Activated CD4-positive, alpha-beta T cell treated with anti-CD3 and anti-CD28 coated beads, Interleukin-2, amount 10 ng/mL, durations not matched to agents 7 days and 5 days (primary cell): Measurements from ENCODE around the gene FOSL1. TPM values are rescaled to one million over a fixed set of nuclear protein-coding genes. Genes with fewer than 3 reads are reported as not detected.

ENCODE experiments used
- CTCF ChIA-PET: fragments of 350-600 bp; sonication (Branson Sonifier 250); formaldehyde crosslinking; loops from one replicate; lab custom pipeline; 2021; ENCODE audit warnings: antibody characterized with exemption; lab: Charles Lee
- POLR2A ChIA-PET: fragments of 350-600 bp; sonication (Branson Sonifier 250); formaldehyde crosslinking; loops from one replicate; lab custom pipeline; 2021; ENCODE audit warnings: antibody characterized with exemption; lab: Charles Lee
- DNase-seq: peaks from one replicate; pipeline ENCODE4 v3.0.0-alpha.2; 2020
- H3K27ac Mint-ChIP-seq: one replicate; pipeline ENCODE4 v1.8.0; 2021; ENCODE audit warnings: mild to moderate bottlenecking, moderate library complexity, mixed read lengths
- H3K27me3 Mint-ChIP-seq: one replicate; pipeline ENCODE4 v1.8.0; 2021; ENCODE audit warnings: mixed read lengths
- H3K36me3 Mint-ChIP-seq: one replicate; pipeline ENCODE4 v1.8.0; 2021; ENCODE audit warnings: low read depth, mixed read lengths
- H3K4me1 Mint-ChIP-seq: one replicate; pipeline ENCODE4 v1.8.0; 2021; ENCODE audit warnings: mixed read lengths
- H3K4me3 Mint-ChIP-seq: one replicate; pipeline ENCODE4 v1.8.0; 2021; ENCODE audit warnings: mild to moderate bottlenecking, moderate library complexity, mixed read lengths
- H3K9me3 Mint-ChIP-seq: one replicate; pipeline ENCODE4 v1.8.0; 2021; ENCODE audit warnings: mixed read lengths
- total RNA-seq, 2 experiments: library from RNA; stranded (reverse); gene quantifications; one replicate each; pipeline ENCODE4 v1.2.3, GENCODE V29; 2021

Gene FOSL1
- total RNA-seq, 2 experiments from 2014 or later, result 1.7 to 2.0 TPM

DNA sequence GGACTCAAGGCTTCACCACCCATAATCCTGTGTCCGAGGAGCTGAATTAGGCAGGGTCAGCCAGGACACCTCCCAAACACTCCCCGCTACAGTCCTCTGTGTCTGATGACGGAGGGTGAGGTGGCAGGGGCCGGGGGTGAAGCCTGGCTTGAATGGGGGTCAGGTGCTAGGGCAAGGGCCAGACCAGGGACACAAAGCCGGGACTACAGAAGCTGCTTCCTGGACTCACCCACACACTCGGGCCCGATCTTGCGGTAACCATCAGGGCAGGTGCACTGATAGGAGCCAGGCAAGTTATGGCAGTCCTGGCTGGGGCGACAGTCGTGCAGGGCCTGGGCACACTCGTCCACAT, 29.9 kb downstream of the FOSL1 start:
- no peak overlapping the region for H3K4me3 Mint-ChIP-seq
- CTCF ChIA-PET, result interaction anchor here (0.6 to 25.8 kb wide), 6 partner anchors 10 to 159 kb away, joined by 3 to 590 read pairs (median 6); partner anchors contain the start of genes CCDC85B, CFL1, CTSW and FIBP
- POLR2A ChIA-PET, result no interaction called here
- no peaks in the 10 kb centered on the region for H3K27me3 Mint-ChIP-seq
- H3K4me1 Mint-ChIP-seq, result peaks cover 36% of the 10 kb centered on the region
- peak overlapping the region; percentile 38 for H3K27ac Mint-ChIP-seq
- H3K36me3 Mint-ChIP-seq, result peaks cover 11% of the 10 kb centered on the region
- no peaks in the 10 kb centered on the region for H3K9me3 Mint-ChIP-seq
- no peak for DNase-seq

DNA sequence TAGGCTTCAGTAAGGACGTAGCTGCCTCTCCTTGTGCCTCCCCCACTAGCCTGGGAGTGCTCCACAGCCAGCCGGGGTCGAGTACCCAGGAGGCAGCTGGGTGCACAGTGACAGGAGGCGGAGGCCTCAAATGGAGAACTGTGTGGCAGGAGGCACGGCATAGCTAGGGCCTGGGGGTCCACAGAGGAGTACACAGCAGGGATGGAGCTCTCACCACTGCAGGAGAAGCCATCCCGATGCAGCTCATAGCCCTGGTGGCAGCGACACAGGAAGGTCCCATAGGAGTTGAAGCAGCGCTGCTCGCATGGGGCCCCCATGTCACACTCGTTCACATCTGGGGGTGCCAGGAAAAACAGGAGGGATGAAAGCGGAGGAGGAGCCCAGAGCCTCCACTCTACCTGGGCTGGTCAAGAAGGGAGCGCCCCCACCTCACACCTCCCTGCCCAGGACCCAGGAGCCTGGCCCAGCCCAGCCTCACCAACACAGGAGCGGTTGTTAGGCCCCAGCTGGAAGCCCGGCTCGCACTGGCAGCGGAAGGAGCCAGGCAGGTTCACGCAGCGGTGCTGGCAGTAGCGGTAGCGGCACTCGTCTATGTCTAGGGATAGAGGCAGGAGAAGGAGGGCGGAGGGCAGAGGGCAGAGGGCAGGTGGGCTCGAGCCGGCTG, 30.4 kb downstream of the FOSL1 start:
- no peaks in the 10 kb centered on the region for H3K27me3 Mint-ChIP-seq
- H3K36me3 Mint-ChIP-seq, result peaks cover 15% of the 10 kb centered on the region
- H3K27ac Mint-ChIP-seq, result peak overlapping the region; percentile 22
- no peaks in the 10 kb centered on the region for H3K9me3 Mint-ChIP-seq
- CTCF ChIA-PET, result interaction anchor here (0.6 to 25.8 kb wide), 6 partner anchors 9 to 119 kb away, joined by 3 to 590 read pairs (median 6); partner anchors contain the start of genes CCDC85B, CFL1, CTSW and FIBP
- DNase-seq, result no peak
- no peak overlapping the region for H3K4me3 Mint-ChIP-seq
- H3K4me1 Mint-ChIP-seq, result peaks cover 36% of the 10 kb centered on the region
- POLR2A ChIA-PET, result interaction anchor here (1.1 kb wide), 1 partner anchor 10 kb away, joined by 3 read pairs; the partner anchor contains the start of gene MUS81

DNA sequence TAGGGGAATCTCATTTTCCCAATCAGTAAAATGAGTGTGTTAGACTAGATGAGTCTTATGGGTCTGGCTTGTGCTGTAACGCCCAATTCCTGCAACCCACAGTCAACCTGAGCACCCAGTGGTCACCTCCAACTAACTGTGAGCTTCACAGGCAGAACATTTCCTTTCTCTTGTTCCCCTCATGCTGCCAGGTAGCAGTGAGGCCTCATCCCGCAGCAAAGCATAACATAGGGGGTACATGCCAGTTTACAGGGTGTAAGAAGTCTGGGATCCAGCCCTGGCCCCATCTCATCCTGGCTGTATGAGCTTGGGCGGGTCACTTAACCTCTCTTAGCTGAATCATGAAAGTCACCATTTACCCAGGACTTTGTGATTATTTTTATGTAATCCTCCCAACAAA, 31.3 kb downstream of the FOSL1 start:
- no peak for DNase-seq
- H3K4me3 Mint-ChIP-seq, result no peak overlapping the region
- ChIA-PET POLR2A (interaction anchor here (1.1 kb wide), 1 partner anchor 9 kb away, joined by 3 read pairs; the partner anchor contains the start of gene MUS81), CTCF (interaction anchor here (1.6 to 25.8 kb wide), 4 partner anchors 9 to 157 kb away, joined by 5 to 590 read pairs (median 46); partner anchors contain the start of genes CCDC85B, CFL1, CTSW and FIBP)
- peaks cover 35% of the 10 kb centered on the region for H3K4me1 Mint-ChIP-seq
- H3K36me3 Mint-ChIP-seq, result peaks cover 20% of the 10 kb centered on the region
- H3K27me3 Mint-ChIP-seq, result no peaks in the 10 kb centered on the region
- H3K27ac Mint-ChIP-seq, result peak overlapping the region; percentile 66
- no peaks in the 10 kb centered on the region for H3K9me3 Mint-ChIP-seq

DNA sequence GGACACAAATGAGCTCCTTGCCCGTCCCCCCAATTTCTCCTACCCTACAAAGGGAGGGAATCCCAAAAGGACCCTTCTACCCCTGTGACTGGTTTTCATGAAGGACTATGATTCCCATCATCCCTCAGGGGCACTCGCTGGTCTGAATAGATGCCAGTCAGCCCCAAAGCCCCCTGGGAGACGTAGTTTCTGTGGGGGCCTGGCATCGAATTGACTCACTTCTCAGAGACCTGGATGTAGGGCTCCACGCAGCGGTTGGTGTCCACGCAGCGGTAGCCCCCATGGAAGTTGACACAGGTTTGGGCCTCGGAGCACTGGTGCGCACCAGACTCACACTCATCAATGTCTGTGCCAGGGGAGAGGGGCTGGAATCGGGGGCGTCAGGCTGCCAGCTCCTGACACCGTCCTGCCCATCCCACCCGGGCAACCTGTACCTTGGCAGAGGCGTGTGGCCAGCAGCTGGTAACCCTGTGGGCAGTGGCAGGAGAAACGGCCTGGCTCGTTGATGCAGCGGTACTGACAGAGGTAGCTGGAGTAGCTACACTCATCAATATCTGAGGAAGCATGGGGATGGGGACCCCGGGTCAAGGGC, 32.0 kb downstream of the FOSL1 start:
- Mint-ChIP-seq H3K27ac (no peak overlapping the region), H3K4me1 (peaks cover 30% of the 10 kb centered on the region), H3K9me3 (no peaks in the 10 kb centered on the region), H3K4me3 (no peak overlapping the region), H3K36me3 (peaks cover 25% of the 10 kb centered on the region), H3K27me3 (no peaks in the 10 kb centered on the region)
- ChIA-PET POLR2A (no interaction called here), CTCF (interaction anchor here (1.6 to 25.8 kb wide), 4 partner anchors 8 to 157 kb away, joined by 5 to 590 read pairs (median 46); partner anchors contain the start of genes CCDC85B, CFL1, CTSW and FIBP)
- no peak for DNase-seq

DNA sequence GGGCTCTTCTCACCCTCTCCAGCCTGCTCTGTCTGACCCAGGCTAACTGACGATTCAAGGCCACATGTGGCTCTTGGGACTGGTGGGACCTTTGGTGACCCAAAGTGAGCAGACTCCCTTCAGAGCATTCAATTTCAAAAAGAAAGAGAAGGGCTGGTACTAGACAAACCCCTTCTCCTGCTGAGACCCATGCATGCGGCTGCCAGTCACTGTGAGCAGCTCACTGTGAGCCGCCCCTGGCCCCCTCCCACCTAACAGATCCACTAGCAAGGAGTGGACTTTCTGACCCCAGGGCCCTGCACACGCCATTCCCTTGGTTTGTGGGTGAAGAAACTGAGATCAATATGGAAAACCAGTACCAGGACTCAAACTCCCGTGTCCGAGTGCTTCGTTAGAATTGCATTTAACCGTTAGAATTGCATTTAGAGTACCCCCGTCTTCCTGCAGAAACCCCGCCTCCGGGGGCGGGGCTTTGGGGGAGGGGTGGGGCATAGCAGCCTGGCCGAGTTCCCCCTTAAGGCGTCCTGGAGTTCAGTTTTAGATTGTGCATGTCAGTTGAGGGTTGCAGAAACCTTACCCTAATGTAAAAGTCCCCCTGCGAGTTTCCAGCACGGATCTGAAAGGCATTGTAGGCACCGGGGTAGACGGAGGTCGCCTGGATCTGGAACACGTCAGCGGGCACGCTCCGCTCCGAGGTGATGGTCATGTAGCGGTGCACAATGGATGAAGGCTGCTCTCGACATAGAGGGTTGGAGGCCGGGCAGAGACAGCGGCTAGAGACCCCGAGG, 32.7 kb downstream of the FOSL1 start:
- POLR2A ChIA-PET, result no interaction called here
- no peaks in the 10 kb centered on the region for H3K27me3 Mint-ChIP-seq
- DNase-seq, result no peak
- H3K4me1 Mint-ChIP-seq, result peaks cover 33% of the 10 kb centered on the region
- H3K36me3 Mint-ChIP-seq, result peaks cover 31% of the 10 kb centered on the region
- H3K9me3 Mint-ChIP-seq, result no peaks in the 10 kb centered on the region
- no peak overlapping the region for H3K4me3 Mint-ChIP-seq
- H3K27ac Mint-ChIP-seq, result peak overlapping the region; percentile 68
- CTCF ChIA-PET, result interaction anchor here (1.6 to 25.8 kb wide), 3 partner anchors 7 to 156 kb away, joined by 5 to 590 read pairs (median 86); partner anchors contain the start of genes CCDC85B, CFL1, CTSW and FIBP

DNA sequence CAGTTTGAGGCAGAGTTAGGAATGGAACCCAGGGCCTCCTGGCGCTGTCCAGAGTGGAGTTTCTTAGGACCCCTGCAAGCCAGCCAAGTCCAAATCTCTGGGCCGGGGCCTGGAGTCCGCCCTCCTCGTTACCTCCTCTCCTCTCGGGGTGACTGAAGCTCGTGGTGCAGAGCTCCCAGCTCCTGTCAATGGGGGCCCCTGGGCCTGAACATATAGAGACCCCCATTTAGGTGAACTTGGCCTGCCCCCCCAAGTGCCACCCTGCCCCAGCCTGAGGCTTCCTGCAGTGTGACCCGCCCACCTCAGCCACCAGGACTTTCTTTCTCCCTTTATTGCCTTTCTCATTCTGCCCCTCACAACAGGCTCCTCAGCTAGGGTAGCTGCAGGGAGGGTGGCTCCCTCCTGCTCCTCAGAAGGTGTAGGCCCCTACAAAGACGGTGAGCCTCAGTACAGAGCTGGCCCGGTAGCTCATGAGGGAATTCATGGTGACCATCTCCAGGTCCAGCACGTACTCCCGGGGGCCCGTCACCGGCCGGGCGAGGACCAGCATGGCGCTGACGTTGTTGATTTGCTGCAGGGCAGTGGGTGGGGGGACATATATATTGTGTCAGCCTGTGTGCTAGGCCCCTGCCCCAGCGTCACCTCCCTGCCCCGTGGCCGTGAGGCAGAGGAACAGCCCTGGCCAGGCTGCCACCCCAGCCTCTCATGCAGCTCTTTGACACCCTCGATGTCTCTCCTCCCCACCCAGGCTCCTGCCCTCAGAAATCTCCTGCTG, 33.5 kb downstream of the FOSL1 start:
- CTCF ChIA-PET, result interaction anchor here (25.8 kb wide), 1 partner anchor 21 kb away, joined by 590 read pairs; the partner anchor contains the start of genes CCDC85B, CTSW and FIBP
- Mint-ChIP-seq H3K27me3 (no peaks in the 10 kb centered on the region), H3K27ac (peak overlapping the region; percentile 68), H3K36me3 (peaks cover 34% of the 10 kb centered on the region), H3K4me1 (peaks cover 35% of the 10 kb centered on the region), H3K9me3 (no peaks in the 10 kb centered on the region), H3K4me3 (no peak overlapping the region)
- POLR2A ChIA-PET, result no interaction called here
- DNase-seq, result no peak

DNA sequence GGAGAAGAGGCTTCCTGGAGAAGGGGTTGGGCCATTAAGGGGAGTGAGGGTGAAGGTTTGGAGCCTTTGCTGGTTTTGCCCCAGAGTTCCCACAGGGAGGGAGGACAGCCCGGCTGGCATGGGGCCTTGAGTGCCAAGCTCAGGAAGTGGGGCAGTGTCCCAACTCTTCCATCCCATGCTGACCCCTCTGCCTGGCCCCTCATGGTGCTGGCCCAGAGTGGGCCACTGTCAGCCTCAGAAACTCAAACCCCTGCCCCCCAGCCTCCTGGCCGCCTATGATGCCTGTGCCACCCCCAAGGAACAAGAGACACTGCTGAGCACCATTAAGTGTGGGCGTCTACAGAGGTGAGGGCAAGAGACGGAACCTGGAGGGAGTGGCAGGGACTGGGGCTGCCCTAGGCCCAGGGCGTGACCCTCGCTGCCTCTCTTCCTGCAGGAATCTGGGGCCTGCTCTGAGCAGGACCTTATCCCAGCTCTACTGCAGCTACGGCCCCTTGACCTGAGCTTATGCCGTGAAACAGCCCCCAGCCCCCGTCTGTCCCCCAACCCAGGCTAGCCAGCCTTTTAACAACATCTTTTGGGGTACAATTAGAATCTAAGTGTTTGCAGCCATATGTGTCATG, 34.5 kb downstream of the FOSL1 start:
- H3K4me1 Mint-ChIP-seq, result peaks cover 32% of the 10 kb centered on the region
- H3K9me3 Mint-ChIP-seq, result no peaks in the 10 kb centered on the region
- no peak for DNase-seq
- peak overlapping the region; percentile 13 for H3K27ac Mint-ChIP-seq
- peaks cover 40% of the 10 kb centered on the region for H3K36me3 Mint-ChIP-seq
- H3K4me3 Mint-ChIP-seq, result no peak overlapping the region
- H3K27me3 Mint-ChIP-seq, result no peaks in the 10 kb centered on the region
- POLR2A ChIA-PET, result no interaction called here
- CTCF ChIA-PET, result interaction anchor here (1.7 to 25.8 kb wide), 2 partner anchors 8 to 22 kb away, joined by 4 to 590 read pairs; partner anchors contain the start of genes CCDC85B, CTSW and FIBP

DNA sequence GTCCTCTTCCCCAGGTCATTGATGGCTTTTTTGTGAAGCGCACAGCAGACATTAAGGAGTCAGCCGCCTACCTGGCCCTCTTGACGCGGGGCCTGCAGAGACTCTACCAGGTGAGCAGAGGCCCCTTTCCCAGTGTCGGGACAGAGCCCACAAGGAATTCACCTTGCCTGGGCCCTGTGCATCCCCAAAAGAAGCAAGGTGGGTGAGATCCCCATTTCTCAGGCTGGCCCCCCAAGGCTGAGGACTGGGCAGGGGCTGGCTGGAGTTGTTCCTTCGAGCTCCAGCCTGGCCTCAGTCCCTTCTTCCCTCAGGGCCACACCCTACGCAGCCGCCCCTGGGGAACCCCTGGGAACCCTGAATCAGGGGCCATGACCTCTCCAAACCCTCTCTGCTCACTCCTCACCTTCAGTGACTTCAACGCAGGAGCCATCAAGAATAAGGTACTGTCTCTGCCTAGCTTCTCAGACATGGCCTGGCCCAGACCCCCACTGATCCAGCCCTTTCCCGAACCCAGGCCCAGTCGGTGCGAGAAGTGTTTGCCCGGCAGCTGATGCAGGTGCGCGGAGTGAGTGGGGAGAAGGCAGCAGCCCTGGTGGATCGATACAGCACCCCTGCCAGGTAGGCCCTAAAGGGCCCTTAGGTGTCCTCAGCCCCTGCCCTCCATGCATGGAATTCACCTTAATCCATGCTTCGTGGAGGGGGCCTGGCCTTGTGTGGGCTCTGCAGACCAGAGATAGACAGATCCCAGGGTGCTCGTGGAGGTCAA, 35.3 kb downstream of the FOSL1 start:
- Mint-ChIP-seq H3K9me3 (no peaks in the 10 kb centered on the region), H3K27ac (no peak overlapping the region), H3K4me3 (no peak overlapping the region), H3K4me1 (peaks cover 29% of the 10 kb centered on the region), H3K36me3 (peaks cover 41% of the 10 kb centered on the region), H3K27me3 (no peaks in the 10 kb centered on the region)
- CTCF ChIA-PET, result interaction anchor here (1.7 to 25.8 kb wide), 2 partner anchors 9 to 23 kb away, joined by 4 to 590 read pairs; partner anchors contain the start of genes CCDC85B, CTSW and FIBP
- no peak for DNase-seq
- POLR2A ChIA-PET, result no interaction called here

DNA sequence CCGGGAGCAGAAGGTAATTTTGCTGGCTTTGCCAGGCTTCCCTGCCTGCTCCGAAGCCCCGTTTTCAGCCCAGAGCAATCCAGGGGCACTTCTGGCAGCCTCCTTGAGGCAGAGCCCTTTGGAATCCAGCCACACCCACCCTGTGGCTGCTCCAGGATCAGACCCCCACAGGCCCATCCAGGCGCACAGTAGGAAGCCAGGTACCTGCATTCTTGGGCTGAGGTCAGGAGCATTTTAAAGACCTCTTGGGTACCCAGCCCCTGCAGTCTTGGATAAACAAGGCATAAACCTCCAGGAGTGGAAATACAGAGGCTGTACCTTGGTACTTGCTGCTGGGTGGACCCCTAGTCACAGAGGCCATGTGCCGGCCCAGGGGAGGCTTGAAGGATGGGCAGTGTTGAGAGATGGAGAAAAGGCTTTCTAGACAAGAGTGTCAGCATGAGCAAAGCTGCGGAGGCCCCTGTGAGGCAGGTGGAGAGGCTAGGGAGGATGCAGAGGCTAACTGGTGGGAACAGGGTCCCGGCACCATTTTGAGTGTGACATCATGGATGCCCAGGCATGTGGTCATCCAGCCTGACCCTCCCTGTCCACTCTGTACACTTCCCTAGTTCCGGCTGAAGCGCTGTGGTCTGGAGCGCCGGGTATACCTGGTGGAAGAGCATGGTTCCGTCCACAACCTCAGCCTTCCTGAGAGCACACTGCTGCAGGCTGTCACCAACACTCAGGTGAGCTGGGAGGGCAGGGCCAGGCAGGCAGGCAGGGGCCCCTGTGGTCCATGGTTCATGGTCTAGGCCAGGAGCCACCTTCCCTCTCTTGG, 36.1 kb downstream of the FOSL1 start:
- no peaks in the 10 kb centered on the region for H3K27me3 Mint-ChIP-seq
- CTCF ChIA-PET, result interaction anchor here (1.7 to 25.8 kb wide), 3 partner anchors 10 to 23 kb away, joined by 4 to 590 read pairs (median 50); partner anchors contain the start of genes CCDC85B, CTSW and FIBP
- DNase-seq, result no peak
- peaks cover 28% of the 10 kb centered on the region for H3K4me1 Mint-ChIP-seq
- H3K9me3 Mint-ChIP-seq, result no peaks in the 10 kb centered on the region
- POLR2A ChIA-PET, result no interaction called here
- H3K4me3 Mint-ChIP-seq, result no peak overlapping the region
- H3K27ac Mint-ChIP-seq, result no peak overlapping the region
- peaks cover 41% of the 10 kb centered on the region for H3K36me3 Mint-ChIP-seq
